Dermis microvascular lymphatic vessel endothelial cell (primary cell): ENCODE data around the gene GJC2. TPM values are rescaled to one million over a fixed set of nuclear protein-coding genes. Genes with fewer than 3 reads are reported as not detected.

Experiments used
- DNase-seq, 2 donors: peaks; one replicate each; pipeline versions ENCODE4 v3.0.0 to v3.0.0-alpha.2; 2010; ENCODE audit warnings: low read depth in 2 of 2
- total RNA-seq: library from RNA; depleted of rRNA; stranded (reverse); fragments of >200 nt; gene quantifications from 2 replicates; pipeline ENCODE4 v1.2.1, GENCODE V29; 2014

GJC2 gene
- total RNA-seq, 1 donor from 2014 or later: 8.0 TPM

DNA sequence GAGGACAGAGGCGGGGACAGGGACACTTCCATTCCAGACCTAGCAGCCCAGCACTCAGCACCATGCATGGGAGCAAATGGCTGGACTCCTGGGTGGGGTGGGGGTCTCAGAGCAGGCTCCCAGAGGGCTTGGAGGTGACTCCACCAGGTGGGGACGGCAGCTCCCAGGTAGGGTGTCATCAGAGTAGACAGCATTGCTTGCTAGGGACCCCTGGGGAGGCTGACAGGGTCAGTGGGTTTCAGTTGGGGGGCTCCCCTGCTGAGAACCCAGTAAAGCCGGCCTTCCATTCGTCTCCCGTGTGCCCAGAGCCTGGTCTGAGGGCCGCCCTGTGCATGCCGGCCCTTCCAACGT is 4.8 kb upstream of the GJC2 start:
- DNase-seq: no peak

DNA sequence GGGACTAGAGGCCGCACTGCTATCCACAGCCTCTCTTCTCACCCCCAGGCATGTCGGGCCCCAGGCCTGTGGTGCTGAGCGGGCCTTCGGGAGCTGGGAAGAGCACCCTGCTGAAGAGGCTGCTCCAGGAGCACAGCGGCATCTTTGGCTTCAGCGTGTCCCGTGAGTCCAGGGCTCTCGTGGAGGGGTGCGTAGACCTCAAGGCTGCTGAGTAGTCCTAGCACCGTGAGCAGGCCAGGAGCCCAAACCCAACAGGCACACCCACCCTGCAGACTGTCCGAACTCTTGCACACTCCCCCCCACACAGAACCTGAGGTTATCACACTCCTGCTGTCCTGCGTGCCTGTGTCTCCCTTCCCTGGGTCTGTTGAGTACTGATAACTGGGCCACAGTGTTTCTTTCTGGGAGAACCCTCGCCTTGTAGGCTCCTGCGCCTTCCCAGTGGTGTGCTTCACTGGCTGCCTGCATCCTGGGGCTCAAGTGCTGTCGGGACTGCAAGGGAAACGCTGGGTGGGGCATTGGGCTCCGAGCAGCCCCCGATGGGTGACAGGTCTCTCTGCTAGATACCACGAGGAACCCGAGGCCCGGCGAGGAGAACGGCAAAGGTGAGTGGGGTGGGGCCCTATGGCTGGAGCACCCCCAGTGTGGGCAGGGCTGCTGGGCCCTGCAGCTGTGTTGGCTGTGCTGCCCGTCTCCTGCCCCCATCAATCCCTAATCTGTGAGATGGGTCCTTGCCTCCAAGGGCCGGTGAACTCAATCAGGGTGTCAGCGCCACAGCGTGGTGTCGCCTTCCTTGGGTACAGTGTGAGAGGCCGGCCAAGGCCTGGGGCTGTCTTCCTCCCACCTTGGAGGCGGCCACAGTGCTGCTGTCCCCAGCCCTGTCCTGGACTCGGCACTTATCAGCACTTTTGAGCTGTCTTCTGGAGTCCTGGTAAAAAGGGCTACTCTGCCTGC is 4.0 kb upstream of the GJC2 start:
- no peak for DNase-seq

DNA sequence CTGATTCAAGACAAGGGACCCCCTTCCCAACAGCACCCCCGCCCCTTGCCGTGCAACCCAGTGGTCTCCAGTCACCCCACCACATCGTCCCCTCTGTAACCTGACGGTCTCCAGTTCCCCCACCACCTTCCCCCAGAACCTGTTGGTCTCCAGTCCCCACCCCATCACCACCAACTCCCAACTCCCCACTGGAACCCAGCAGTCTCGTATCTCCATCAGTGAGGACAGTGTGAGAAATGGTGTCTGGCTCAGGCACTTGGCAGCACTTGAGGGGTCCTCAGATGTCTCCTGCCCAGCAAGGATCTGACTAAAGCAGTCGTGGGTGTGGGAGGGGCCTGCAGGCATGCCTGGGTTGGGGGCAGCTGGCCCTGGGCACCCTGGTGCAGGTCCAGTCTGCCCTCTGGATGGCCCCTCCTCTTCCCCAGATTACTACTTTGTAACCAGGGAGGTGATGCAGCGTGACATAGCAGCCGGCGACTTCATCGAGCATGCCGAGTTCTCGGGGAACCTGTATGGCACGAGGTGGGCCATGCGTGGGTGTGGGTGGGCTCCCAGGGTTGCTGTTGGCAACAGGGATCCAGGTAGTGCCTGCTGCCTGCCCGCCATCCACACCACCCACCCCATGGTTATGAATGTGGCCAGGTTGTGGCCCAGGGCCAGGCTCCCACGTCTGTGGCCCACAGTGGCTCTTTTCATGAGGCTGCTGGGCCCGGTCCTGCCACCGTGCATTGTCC is 3.1 kb upstream of the GJC2 start:
- no peak for DNase-seq

DNA sequence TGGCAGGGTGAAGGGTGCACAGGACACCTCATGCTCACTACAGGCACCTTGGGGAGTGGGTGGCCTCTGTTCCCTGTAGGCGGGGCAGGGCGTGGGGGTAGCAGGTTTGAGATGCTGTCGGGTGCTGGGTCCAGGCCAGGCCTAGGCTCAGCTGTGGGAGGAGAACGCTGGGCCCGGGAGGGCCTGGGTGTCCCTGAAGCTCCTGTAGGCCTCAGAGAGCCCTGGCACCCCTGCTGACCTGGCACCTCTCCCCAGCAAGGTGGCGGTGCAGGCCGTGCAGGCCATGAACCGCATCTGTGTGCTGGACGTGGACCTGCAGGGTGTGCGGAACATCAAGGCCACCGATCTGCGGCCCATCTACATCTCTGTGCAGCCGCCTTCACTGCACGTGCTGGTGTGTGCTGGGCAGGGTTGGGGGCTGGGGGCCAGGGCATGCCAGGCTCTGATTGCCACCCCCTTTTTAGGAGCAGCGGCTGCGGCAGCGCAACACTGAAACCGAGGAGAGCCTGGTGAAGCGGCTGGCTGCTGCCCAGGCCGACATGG is 2.5 kb upstream of the GJC2 start:
- DNase-seq: no peak

DNA sequence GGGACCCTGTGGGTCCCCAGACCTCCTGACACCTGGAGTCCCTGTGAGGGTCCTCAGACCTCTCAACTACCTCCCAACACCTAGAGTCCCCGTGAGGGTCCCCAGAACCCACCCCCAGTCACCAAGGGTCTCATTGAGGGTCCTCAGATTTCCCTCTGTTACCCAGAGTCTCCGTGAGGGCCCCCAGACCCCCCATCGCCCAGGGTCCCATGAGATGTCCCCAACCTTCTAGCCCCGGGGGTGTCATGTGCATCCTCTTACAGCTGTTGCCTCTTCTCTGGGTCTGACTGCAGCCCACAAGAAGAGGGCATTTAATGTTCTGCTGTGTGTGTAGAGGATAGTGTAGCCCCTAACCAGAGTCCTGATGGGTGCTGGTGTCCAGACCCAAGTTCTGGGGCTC is 2.0 kb upstream of the GJC2 start:
- no peak for DNase-seq

DNA sequence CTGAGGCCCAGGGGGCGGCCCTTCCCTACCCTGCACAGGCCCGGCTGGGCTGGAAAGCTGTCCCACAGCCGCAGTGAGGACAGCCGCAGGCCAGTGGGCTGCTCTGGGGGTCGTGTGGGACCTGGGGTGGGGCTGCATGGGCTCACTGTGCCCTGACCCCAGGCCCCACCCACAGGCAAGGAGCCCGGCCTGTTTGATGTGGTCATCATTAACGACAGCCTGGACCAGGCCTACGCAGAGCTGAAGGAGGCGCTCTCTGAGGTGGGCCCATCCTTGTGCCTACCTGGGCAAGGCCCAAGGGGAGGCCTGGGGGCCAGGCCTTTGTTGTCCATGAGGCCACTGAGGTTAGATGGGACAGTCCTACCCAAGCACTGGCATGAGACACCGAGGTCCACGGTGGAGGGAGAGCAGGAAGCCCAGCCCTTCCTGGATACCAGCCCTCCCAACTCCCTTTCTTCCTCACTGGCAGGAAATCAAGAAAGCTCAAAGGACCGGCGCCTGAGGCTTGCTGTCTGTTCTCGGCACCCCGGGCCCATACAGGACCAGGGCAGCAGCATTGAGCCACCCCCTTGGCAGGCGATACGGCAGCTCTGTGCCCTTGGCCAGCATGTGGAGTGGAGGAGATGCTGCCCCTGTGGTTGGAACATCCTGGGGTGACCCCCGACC is 1.4 kb upstream of the GJC2 start:
- DNase-seq: peak in 1 of 2 donors; percentile 43

DNA sequence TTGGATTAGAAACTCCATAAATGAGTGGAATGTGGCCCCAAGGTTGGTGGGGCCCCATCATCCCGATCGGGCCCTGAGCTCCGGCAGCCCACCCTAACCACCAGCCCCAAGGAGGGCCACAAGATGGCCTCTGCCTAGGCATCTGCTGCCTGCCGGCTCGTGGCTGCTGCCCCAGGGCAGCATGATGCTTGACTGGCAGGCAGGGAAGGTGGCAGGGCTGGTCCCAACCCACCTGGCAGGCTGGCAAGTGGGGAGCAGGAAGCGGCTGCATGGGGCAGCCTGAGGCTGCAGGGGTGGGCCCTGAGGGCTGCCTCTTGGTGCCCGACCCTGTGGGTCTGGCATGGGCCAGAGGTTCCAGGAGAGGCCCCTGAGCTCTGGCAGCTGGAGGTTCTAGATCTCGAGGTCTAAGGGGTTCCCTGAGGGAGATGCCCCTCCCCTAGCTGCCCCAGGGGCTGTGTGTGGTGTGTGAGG is 760 bp upstream of the GJC2 start:
- DNase-seq: no peak

DNA sequence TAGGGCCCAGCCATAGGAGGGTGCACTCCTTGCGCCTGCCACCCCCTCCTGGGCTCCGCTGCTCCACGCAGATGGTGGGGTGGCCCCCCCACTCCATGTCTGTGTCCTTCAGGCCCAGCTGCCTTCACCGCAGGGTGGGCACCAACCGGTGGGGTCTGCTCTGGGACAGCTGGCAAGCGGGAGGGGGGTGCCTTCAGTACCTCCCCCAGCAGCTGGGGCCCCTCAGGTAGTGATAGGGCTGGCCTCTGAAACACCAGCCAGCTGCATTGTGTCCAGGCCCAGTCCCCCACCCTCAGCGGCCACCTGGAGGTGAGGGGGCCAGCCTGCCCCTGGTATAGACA is 360 bp downstream of the GJC2 start:
- DNase-seq: no peak

DNA sequence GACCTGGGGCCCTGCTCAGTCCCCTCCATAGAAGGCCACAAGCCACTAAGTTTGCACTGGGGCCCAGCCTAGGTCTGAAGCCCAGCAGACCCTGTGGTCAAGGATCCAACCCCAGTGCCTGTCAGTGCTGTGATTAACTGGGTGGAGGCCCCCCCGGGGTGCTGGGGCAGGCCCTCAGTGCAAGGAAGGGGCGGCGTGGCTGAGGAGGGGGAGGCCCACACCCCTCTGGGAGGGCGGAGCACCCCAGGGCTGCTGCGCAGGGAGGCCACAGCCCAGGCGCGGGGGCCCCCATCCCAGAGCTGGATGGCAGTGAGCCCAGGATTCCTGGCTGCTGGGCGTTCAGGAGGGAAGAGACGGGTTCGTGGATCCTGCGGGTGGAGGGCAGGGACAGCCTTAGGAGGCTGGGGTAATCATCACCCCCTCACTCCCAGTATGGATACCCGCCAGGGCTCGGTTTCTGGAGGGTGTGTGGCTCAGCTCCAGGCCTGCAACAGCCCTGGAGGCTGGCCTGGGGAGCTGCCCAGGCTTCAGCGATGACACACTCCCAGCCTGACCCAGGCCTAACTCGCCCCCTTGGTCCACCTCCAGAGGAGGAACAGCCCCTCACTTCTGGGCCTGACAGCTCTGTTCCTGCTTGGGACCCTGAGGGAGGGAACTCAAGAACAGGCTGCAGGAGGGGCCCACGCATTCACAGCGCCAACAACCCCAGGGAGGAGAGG is 890 bp downstream of the GJC2 start:
- DNase-seq: no peak

DNA sequence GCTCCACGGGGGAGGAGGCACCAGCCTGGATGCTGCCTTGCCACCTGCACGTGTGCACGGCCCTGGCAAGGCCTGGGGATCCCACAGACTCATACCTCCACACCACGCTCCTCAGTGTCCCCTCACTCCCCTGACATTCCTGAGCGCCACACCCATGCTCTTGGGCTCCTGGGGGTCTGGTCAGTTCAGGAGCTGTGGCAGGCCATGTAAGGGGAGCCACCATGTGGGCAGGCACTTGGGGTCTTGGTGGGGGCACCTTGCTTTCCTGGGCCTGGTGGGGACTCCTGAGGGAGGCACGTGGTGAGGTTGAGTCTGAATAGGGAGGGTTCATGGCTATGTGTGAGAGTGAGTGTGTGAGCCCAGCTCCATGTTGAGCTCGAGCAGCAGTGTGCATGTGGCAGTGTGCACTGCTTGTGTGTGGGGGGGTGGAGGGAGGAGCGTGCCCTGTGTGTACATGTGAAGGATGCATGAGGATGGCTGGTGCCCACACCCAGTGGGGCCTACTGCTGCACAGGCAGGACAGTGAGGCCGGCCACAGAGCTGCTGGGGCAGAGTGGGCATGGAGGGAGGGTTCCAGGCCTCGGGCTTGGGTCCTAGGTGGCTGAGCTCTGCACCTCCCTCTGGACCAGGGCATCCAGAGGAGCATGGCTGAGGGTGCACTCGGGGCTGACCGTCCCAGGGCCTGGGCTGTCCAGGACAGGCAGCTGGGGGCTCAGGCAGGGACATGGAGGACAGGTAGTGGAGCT is 1.6 kb downstream of the GJC2 start:
- DNase-seq: no peak

DNA sequence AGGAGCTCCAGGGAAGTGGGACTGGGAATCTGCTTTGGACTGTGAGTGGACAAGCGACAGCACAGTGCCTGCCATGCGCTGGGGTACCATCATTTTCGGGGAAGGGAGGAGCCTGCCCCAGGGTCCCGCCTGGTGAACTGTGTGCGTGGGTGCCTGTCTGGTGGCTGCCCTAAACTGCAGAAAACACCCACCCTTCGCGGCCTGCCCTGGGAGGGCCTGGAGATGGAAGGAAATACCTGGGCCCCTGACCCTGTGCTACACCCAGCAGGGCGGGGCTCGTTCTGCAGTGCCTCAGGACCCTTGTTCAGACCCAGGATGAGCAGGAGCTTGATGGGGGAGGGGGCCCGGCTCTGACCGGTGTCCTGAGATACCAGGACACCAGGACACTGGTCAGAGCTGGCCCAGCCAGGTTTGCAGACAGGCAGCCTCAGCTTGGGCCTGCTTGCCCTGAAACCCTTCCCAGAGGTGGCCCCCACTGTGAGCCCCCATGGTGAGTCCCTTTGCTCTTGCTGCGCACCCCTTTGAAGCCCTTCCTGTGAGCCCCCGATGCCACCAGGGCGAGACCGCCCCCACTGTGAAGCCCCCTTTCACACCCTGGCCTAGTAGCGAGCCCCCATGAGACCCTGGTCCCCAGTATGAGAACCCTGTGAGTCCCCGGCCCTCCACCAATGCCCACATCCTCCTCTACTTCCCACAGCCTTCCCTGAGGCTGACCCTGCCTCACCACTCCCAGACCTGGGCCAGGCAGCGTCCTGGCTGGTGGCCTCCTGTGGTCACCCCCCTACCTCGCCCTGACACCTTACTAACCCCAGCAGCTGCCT is 2.6 kb downstream of the GJC2 start:
- no peak for DNase-seq

DNA sequence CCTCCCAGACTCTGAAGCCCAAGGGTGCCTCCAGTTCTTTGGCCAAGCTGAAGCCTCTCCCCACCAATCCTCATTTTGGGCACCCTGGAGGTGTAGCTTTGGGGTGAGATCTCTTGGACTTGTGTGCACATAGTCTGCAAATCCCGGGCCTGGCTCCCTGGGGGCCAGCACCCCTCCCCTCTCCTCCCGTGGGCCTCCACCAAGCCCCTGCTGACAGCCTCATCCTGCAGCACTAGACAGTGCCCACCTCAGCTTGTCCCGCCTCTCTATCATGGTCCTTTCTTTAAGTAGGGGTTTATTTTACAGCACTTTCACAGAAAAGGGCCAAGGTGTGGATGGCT is 3.2 kb downstream of the GJC2 start:
- DNase-seq: no peak

DNA sequence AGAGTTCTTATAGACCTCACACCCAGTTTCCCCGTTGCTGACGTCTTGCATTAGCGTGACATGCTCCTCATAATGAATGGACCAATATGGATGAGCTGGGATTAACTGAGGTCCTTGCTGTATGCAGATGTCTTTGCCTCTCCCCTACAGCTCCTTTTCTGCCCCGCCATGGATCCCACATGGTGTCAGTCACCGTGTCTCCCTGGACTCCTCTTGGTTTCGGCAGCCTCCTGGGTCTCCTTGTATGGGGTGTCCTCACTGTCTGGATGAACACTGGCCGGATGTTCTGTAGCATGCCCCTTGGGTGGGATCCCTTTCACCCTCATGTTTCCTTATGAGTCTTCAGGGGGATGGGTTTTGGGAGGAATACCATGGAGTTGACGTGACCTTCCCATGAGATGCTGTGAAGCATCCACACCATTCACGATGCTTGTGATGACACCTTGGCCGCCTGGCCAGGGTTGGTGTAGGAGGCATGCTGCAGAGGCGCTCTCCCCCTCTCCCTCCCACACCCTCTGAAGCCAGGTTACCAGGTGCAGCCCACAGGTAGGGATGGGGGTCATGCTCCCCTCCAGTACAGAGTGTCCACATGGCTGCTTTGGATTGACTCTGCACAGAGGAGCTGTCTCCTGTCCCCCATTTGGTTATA is 4.4 kb downstream of the GJC2 start:
- DNase-seq: no peak

DNA sequence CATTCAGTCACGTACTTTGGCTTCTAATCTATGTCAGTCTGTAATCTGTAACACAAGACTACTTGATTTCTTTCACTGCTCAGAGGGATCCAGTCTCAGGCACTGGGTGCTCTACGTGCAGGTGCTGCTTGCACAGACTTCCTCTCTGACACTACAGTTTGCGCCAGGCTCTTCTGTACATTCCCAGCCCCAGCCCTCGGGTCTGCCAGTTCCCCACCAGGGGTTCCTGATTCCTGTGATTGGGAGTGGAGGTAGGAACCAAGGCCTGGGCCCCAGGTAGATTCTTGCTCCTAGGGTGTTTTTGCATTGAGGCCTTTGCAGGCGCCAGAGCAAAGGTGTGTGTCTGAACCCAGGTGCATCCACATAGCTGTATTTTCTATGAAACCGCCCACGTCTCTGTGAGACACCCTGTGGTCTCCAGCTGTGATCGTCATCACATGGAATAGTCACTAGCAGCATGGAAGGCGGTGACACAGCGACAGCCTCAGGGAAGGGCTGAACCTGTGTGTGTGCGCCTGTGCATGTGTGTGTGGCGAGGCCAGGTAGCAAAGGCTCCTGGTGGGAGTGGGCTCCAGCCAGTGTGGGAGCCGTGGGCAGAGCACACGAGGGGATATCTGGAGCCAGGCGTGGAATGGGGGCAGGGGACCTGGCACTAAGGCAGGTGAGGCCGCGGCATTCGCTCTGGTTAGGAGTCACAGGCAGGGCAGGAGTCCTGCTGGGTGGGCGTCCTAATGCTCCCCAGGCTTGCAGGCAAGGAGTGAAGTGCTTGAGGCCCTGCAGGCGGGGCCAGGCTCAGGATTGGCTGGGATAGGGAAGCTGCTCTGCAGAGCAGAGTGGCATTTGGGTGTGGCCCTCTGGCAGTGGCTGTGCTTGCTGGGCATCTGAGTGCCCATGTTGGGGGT is 5.2 kb downstream of the GJC2 start:
- DNase-seq: no peak

DNA sequence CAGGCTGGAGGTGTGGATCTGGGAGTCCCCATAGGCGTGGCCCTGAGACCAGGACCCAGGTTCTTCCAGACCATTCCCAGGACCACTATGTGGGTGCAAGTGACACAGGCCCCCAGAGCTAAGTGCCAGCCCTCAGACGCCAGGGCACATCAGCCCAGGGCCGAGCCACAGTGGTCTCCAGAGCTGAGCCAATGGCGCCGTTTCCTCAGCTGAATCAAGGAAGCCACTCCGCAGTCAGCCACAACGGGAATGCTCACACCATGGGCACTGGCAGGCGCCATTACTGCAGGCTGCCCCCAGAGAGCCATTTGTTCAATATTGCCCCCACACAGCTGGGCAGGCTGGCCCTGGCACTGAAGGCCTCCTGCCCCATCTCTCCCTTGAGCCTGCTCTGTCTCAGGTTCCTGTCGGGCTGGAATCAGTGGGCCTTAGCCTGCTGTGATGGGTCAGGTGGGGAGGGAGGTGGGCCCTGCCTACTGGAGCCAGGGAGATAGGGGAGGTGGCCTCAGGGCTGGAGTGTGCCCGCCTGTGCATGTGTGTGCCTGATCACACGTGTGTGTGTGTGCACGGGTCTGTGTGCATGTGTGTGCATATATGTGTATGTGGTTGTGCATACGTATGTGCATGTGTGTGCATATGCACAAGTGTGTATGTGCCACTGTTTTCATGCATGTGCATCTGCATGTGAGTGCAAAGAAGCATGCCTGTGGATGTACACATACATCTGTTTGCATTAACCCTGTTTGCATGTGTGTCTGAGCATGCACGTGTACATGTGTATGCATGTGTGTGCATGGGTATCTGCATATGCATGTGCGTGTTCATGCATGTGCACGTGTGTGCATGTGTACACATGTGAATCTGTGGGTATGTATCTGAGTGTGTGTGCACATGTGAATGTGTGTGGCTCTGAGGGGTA is 6.1 kb downstream of the GJC2 start:
- no peak for DNase-seq

DNA sequence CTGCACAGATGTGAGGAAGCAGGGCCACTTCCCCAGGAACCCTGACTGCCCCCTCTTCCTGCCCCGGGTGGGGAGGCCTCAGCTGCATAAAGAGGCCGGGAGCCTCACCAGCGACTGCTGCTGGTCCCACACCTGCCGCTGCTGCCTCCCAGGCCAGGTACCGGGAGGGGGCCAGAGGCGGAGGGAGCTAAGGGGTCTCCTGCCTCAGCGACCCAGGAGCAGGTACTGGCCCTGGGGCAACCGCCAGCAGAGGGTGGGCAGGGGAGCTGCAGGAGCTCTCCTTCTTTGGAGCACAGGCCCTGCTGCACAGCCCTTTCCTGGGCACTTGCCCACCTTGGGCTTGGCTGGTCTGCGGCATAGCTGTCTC is 6.8 kb downstream of the GJC2 start:
- DNase-seq: no peak

DNA sequence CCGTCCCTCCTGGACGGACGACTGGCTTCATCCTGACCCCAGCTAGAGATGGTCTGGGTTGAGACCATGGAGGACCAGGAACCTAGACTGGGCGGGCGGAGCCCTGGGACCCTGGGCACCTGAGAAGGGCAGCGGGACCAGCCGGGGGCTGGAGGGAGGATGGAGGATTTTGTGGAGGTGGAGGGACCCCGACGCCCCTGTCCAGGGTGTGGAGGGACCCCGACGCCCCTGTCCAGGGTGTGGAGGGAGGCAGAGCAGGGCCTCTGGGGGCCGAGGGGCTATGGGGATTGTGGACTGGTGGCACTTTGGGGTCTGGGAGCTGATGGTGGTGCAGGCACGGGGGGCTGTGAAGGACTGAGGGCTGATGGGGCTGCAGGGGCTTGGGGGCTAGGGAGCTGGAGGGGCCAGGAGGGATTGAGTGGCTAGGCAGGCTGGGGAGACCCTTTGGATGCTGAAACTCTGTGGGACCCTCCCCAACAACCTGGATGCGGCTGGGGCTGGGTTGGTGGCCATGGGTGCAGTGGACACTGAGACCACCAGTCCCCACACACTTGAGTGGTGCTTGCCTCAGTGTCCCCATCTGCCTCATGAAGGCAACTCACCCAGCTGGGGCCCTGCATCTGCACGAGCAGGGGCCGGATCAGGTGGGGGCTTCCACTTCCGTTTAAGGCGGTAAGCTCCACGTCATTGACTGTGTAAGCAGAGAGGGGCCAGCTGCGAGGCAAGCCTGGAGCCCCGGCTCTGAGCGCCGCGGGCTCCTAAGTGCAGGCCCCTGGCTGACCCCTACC is 7.4 kb downstream of the GJC2 start:
- DNase-seq: no peak
